Thoracic aorta (tissue), 2 donors: ENCODE measurements around the gene SDF2L1. TPM values are rescaled to one million over a fixed set of nuclear protein-coding genes. Genes with fewer than 3 reads are reported as not detected.
A peak's percentile ranks its signal among the peaks of the same experiment; 100 is the strongest.

Source experiments
- ATAC-seq: fragments of 150-250 bp; one replicate; pipeline ENCODE4 v1.8.0; 2017; ENCODE audit warnings: low read depth; ENCODE audit not compliant: insufficient number of reproducible peaks, low FRiP score
- DNase-seq: peaks from one replicate; pipeline ENCODE4 v3.0.0-alpha.2; 2020; ENCODE audit warnings: low spot score
- H3K27ac ChIP-seq, 2 donors: fragments of 200-600 bp; sonication (generic); 1 replicate in 1 of 2; 2 replicates in 1 of 2; pipeline ENCODE4 v1.5.1; 2016; ENCODE audit warnings: mild to moderate bottlenecking in 2 of 2, moderate library complexity in 2 of 2
- H3K27me3 ChIP-seq: fragments of 200-600 bp; sonication (generic); replicated peaks from 2 replicates; pipeline ENCODE4 v1.6.0; 2016; ENCODE audit warnings: mild to moderate bottlenecking; ENCODE audit not compliant: insufficient read depth
- H3K36me3 ChIP-seq: fragments of 200-600 bp; sonication (generic); one replicate; pipeline ENCODE4 v1.5.1; 2016
- H3K4me1 ChIP-seq, 2 donors: fragments of 200-600 bp; sonication (generic); 1 replicate in 1 of 2; 2 replicates in 1 of 2; pipeline versions ENCODE4 v1.5.1 to v1.6.0; 2016; ENCODE audit warnings: low read depth in 2 of 2, mild to moderate bottlenecking in 1 of 2; ENCODE audit not compliant: control insufficient read depth in 1 of 2
- H3K4me3 ChIP-seq: fragments of 200-600 bp; sonication (generic); 2 replicates; pipeline ENCODE4 v1.5.1; 2016; ENCODE audit warnings: mild to moderate bottlenecking
- H3K9me3 ChIP-seq: fragments of 200-600 bp; sonication (generic); 2 replicates; pipeline ENCODE4 v1.5.1; 2016
- CTCF ChIP-seq: fragments of 200-600 bp; sonication (generic); IDR thresholded peaks from one replicate; pipeline ENCODE4 v1.5.1; 2019; ENCODE audit warnings: antibody characterized with exemption
- total RNA-seq, 2 donors: library from RNA; depleted of rRNA; stranded (reverse); fragments of >200 nt; gene quantifications; one replicate each; pipeline versions ENCODE4 v1.1.0 to v1.2.3, GENCODE V29; 2016

The SDF2L1 gene
- total RNA-seq, 2 donors from 2014 or later = 40.9 to 54.0 TPM

GRCh38 chr22:21663738-21664137 lies 21.6 kb downstream of the SDF2L1 start:
- DNase-seq = no peak
- H3K27me3 ChIP-seq = no peaks in the 10 kb centered on the region
- no peak overlapping the region for H3K27ac ChIP-seq
- ATAC-seq = no peak
- H3K9me3 ChIP-seq = no peaks in the 10 kb centered on the region
- H3K4me3 ChIP-seq = no peak overlapping the region
- no peaks in the 10 kb centered on the region for H3K36me3 ChIP-seq
- peaks cover 0 to 16% of the 10 kb centered on the region in 2 donors for H3K4me1 ChIP-seq
- no peak for TF ChIP-seq CTCF

GRCh38 chr22:21665047-21665851 lies 23.1 kb downstream of the SDF2L1 start:
- H3K9me3 ChIP-seq = no peaks in the 10 kb centered on the region
- no peak for ATAC-seq

GRCh38 chr22:21666786-21667185 lies 24.7 kb downstream of the SDF2L1 start:
- Histone ChIP-seq H3K4me1 (peaks cover 0 to 16% of the 10 kb centered on the region in 2 donors), H3K9me3 (no peaks in the 10 kb centered on the region), H3K36me3 (peaks cover 12% of the 10 kb centered on the region), H3K27me3 (no peaks in the 10 kb centered on the region), H3K27ac (peak overlapping the region in 1 of 2 donors; percentile 89), H3K4me3 (peak overlapping the region; percentile 88)
- DNase-seq (no peak), ATAC-seq (no peak)
- TF ChIP-seq CTCF = no peak

More at GRCh38 chr22:21665047-21665851, 23.1 kb downstream of the SDF2L1 start:
- no peaks in the 10 kb centered on the region for H3K27me3 ChIP-seq
- DNase-seq = no peak
- H3K27ac ChIP-seq = peak overlapping the region; percentile 86 to 89
- TF ChIP-seq CTCF = no peak
- H3K4me3 ChIP-seq = peak overlapping the region; percentile 88
- H3K4me1 ChIP-seq = peaks cover 0 to 16% of the 10 kb centered on the region in 2 donors
- no peaks in the 10 kb centered on the region for H3K36me3 ChIP-seq

GRCh38 chr22:21669026-21669425 lies 26.9 kb downstream of the SDF2L1 start:
- H3K4me1 ChIP-seq = peaks cover 0 to 16% of the 10 kb centered on the region in 2 donors
- peaks cover 35% of the 10 kb centered on the region for H3K36me3 ChIP-seq
- no peak for TF ChIP-seq CTCF
- ATAC-seq (no peak), DNase-seq (no peak)
- no peaks in the 10 kb centered on the region for H3K27me3 ChIP-seq
- no peaks in the 10 kb centered on the region for H3K9me3 ChIP-seq
- H3K4me3 ChIP-seq = no peak overlapping the region
- H3K27ac ChIP-seq = no peak overlapping the region

GRCh38 chr22:21672107-21672629 lies 30.1 kb downstream of the SDF2L1 start:
- Histone ChIP-seq H3K4me3 (no peak overlapping the region), H3K9me3 (no peaks in the 10 kb centered on the region), H3K27ac (no peak overlapping the region), H3K36me3 (peaks cover 46% of the 10 kb centered on the region), H3K4me1 (peaks cover 0 to 5% of the 10 kb centered on the region in 2 donors), H3K27me3 (no peaks in the 10 kb centered on the region)
- DNase-seq = no peak
- no peak for TF ChIP-seq CTCF
- ATAC-seq = no peak
